GM18502 (cell line): ENCODE data around the gene MINDY4B.
"Not testable (repeated sequence)": the region's sequence is repeated elsewhere in the genome, so short reads cannot be mapped to it uniquely, and the experiment has no call there.

Experiments used
- ATAC-seq: cut with Tn5 transposase; IDR thresholded peaks from one replicate; pipeline ENCODE4 v1.9.1; 2021; ENCODE audit warnings: mild to moderate bottlenecking; ENCODE audit not compliant: unreplicated experiment, poor library complexity

MINDY4B gene

DNA sequence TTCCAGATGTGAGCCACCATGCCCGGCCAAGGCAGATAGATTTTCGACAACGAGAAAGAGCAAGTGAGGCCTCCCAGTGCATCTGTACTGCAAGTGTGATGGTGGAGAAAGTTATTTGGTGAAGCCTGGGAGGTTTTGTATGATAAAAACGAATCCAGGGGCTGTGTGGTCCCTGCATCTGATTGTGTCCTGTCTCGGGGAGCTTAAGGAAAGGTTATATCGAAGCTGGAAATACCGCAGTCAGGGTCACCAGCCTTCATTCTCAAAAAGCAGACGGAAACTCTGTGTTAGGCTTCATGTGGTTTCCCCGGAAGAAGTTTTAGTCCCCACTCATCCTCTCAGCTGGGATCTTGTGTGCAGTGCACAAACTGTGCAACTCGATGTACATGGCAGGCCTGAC is 3.4 kb downstream of the MINDY4B start:
- ATAC-seq, result no peak

DNA sequence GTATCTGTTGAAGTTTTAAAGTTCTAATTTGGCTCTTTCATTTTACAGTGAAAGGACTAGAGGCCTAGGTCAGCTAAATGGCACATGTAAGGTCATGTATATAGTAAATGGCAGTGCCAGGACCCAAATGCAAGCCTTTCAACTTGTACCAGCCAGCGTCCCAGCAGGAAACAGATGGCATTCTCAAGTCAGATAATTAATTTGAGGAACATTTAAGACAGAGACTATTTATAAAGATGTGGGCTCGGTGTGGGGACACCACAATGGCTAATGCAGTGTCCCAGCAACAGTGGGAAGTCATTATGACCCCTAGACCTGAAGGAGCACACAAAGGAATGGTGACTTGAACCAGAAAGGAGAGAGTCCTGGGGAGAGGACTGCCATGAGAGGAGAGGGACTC is 6.1 kb downstream of the MINDY4B start:
- no peak for ATAC-seq

DNA sequence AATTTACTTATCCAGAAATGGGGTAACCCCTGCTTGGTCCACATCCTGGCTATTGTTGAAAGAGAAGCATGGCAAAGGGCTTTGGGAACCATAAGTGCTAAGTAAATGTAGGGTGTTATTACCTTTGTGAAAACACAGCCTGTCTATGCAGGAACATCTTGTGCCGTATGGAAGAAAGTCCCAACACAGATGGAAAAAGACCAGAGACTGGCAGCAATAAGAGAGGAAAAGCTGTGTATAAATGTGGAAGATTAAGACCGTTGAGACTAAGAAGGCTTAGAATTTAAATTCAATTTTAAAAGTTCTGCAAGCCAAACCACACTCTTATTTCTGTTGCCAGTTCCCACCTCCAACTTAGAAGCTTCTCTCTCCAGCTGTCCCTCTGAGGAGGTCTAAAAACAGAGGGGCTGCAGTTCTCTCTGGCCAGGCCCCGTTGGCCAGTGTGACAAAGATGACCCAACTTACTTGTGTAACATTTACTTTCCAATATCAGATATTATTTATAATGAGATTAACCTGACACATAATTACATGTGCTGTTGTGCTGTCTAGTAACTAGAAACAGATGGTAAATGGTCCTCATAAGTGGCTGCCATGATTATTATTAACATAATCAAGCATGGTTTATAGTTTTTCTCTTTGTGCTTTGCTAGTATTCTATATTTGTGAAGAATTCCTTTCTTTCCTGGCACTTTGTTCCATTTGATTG is 7.0 kb downstream of the MINDY4B start:
- no peak for ATAC-seq

DNA sequence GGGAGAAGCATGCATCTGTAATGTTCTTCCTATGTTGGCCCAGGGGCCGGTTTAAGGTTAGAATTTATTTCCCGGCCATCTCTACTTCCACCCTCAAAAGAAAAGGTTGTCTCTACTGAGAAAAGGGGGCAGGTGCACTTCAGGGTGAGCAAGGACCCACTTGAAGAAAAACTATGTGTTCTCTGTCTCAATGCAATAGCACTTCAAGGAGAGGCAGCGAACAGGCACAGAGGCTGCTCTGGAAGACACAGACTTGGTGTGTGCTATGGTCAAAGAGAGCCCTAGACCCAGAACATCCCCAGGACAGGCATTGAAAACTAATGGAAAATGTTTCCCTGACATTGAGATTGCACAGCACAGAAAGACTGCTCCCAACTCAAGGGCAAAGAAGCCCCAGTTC is 7.6 kb downstream of the MINDY4B start:
- no peak for ATAC-seq

DNA sequence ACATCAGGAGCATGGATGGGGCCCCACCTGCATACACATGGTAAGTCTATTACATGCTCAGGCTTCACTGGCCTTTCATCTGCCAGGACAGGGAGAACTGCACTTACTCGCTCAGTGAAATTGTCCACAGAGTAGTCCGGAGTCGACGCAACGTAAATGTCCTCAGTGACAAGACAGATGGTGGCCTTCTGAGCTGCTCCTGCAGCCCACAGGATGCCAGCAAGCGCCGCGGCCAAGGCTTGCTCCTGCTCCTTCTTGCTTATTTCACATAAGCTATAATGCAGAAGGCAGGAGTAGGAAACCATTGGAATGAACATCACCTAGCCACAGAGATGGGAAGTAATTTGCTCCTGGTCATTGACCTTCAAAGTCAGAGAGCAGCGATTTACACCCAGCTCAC is 14.4 kb downstream of the MINDY4B start:
- ATAC-seq, result no peak

DNA sequence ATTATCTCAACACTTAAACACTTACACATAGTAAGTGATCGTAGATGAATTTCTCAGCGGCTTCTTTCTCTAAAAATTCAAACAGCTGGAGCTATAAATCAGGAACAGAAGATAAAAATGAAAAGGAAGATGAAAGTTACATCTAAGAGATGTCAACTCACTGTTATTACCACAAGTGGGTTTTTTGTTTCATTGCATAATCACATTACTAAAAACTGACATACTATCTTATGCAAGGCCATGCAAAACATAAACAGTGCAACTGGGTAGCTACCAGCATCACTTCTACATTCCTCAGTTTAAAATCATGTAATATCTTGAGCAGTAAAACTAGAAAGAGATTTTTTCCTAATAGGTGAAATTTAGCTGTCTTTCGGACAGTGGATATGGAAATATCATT is 14.9 kb downstream of the MINDY4B start:
- ATAC-seq, result no peak

DNA sequence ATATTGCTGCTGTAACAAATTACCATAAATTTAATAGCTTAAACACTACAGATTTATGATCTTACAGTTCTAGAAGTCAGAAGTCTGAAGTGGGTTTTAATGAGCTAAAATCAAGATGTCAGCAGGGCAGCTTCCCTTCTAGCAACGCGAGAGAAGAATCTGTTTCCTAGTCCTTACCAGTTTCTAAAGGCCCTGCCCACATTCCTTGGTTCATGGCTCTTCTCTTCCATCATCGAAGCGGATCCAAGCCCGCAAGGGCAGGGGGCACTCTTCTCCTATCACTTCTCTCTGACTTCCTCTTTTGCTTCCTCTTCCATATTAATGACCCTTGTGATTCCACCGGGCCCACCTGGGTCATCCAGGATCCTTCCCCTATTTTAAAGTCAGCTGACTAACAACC is 16.1 kb downstream of the MINDY4B start:
- ATAC-seq, result no peak

DNA sequence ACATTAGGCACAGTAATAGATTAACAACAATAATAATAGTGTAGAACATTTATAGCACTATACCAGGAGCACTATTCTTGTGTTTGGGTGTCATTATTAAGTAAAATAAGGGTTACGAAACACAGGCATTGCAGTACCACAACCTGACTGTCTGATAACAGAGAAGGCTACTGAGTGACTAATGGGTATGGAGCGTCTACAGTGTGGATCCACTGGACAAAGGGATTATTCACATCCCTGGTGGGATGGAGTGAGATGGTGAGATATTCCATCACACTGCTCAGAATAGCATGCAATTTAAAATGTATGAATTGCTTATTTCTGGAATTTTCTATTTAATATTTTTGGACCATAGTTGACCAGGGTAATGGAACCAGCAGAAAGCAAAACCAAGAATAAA is 18.2 kb downstream of the MINDY4B start:
- ATAC-seq, result no peak

DNA sequence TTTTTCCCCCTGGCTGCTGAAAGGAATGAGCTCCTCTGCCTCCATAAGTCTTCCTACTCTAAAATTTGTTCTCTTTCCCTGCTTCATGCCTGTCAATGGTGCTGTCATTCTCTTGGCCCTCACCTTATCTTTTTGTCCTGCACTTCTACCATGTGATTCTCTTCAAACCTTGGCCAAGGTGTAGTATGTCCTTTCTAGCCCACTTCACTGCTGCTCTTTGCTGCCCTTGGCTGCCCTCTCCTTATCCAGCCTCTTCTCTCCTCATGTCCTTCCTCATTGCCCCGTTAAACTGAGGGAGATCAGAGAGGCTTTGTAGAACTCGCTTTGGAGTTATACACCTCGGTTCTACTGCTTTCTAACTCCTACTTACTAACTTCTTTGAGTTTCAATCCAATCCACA is 19.7 kb downstream of the MINDY4B start:
- ATAC-seq, result no peak

DNA sequence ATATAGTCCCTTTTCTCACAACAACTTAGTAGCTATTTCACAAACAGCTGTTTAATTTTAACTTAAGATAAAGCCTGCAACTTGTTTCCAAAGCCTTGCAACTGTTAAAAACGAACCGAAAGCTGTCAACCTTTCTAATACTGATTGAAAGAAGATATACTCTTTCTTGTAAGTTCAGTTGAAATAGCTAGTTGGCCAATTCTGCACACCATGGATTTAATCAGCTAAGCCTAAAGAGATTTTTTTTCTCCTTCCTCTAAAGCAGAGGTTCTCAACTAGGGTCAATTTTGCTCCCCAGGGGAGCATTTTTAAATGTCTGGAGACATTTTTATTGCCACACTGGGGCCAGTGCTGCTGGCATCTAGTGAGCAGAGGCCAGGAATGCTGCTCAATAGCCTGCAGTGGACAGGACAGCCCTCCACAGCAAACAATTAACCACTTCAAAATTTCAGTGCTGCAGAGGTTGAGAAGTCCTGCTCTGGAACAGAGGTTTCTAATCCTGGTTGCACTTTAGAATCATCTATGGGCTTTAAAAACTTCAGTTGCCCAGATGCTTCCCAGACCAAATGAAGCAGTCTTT is 26.2 kb downstream of the MINDY4B start:
- ATAC-seq, result no peak

DNA sequence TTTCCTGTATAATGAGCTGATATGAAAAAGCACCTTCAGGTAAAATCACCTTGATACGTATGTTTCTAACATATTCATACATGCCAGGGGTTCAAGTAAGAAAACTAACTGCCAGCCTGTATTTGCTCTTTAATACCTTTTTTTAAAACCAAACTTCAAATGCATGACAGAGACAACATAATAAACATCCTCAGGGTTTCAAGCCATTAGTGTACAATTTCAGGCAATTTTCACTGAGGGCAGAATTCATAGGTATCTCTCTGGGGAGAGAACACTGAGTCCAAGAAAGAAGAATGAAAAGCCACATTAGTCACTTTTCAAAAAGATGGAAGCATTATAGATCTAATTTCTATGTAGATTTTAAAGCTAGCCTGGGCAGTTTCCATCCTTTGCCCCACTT is 26.9 kb downstream of the MINDY4B start:
- ATAC-seq, result no peak

DNA sequence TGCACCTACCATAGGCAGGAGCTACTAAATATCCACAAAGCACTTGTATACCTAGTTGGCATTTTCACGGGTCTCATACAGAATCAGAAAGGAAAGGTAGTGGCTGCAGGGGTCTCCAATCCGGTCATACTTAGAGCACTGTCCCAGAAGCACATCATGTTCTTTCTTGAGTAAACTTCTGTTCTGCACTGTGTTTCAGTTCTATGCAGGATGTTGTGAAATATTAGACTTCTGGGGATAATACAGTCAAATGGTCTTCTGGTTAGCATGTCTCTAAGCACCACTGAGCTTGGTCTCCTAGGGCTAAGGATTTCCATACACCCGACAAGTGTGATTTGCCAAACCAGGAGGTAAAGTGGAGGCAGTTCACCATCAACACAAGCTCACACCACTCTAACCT is 27.9 kb downstream of the MINDY4B start:
- no peak for ATAC-seq

DNA sequence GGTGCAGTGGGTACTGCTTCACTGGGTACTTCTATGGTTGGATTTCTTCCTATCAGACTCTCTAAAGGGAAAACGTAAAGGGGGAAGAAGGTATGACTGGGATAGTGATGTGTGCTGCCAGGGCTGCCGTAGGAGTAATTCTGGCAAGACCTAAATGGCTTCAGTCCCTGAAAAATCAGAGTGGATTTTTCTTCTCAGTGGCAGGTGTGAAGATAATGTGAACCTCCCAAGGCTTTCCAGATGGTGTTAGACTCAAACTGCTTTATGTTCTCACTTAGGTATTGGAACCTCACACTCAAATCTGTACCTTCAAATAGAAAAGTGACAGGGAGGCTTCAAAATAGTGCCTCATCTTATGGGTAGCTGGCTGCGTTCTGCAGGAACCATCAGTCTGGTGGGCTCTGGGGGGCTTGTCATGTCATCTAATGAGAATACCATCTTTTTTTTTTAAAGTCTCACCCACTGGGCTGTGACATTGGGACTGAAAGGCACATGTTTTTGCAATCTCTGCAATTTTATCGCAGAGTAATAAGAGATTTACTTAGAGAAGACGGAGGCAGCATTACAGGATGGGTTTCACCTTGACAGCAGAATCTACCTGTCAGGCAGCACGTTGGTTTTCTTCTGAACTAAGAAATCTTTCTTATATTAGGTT is 28.5 kb downstream of the MINDY4B start:
- no peak for ATAC-seq

DNA sequence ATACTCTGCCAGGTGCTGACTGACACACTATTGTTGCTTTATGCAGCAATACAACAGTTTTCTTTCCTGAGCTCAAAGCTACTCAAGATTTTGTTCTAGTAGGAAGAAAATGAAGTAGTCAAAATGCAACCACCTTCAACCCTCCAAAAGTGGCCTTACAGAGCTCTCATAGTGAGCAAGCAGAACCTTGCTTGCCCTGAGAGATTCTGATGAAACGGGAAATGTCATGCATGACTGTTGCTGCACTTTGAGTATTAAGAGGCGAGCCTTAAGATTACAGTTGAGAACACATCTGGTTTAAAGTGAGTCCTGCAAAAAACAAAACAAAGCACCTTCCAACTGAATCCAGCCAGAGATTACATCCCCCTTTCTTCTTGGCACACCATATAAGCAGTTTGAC is 29.7 kb downstream of the MINDY4B start:
- ATAC-seq, result peak; percentile 81

DNA sequence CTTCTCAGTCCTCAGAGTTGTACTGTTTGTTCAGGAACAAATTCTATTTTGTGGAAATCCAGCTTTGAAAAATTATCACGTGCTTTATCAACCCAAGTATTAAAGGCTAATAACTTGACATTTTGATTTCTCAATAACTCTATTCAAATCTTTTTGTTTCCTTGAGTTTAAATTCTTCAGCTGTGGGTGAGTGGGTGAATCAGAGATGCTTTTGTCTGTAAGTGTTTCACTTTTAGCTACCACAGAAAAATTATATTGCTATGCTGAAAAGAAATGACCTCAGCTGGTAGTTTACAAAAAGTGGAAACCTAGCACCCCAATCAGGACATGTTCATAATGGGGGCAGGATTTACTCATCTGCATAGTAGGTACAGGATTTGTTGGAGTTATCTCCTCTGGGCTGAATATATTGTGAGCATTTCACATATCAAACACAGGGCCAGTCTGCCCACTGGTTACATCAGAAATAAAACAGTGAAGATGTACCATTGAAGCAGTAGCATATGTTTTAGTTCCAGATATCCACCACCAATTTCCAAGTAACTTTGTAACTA is 30.5 kb downstream of the MINDY4B start:
- ATAC-seq, result no peak

DNA sequence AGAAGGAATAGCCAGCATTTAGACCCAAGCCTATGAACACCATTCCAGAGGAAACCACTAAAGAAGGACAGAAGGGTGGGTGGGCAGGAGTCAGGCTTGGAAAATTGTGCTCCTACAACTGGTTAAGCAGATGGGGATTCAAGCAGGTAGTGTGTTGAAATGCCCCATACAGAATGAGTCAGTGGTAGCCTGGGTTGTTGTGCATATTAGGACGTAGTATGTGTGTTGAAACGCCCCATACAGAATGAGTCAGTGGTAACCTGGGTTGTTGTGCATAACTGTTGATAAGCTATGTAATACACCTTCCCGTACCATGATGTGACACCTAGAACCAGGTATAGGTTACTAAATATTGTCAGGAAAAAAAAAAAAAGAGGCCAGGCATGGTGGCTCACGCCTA is 34.0 kb downstream of the MINDY4B start:
- ATAC-seq, result no peak

DNA sequence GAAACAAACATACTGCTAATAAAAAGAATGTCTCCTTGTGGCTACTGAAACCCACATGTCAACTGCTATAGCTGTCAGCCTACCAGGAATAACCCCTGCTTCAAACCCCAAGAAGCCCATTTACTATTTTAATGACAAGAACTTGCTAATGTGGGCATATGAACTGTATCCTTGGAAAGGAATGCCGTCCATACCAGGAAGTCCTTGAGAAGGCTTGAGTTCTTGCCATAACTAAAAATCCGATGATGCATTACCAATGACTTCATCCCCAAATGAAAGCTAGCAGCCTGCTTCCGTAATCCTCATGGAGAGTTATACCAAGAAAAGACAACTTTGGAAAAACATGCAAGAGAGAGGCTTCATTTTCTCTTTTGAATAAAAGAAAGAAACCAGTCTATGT is 34.8 kb downstream of the MINDY4B start:
- no peak for ATAC-seq

DNA sequence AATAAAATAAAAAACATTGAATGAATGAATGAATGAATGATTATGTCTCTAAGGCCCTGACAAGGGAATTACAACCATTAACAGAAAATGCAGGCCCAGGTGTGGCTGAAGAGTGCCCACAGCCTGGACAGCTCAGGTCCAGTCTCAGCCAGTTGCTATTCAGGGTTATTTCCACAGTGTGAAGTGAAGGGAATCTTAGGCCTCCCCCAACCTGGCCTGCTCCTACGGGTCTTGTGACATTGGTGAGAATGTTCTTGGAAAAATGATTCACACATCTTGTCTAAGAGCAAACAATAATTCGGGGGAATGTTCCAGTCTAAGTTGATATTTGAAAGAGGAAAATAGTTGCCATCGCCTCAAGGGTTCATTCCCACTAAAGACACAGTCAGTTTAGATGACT is 37.0 kb downstream of the MINDY4B start:
- no peak for ATAC-seq

DNA sequence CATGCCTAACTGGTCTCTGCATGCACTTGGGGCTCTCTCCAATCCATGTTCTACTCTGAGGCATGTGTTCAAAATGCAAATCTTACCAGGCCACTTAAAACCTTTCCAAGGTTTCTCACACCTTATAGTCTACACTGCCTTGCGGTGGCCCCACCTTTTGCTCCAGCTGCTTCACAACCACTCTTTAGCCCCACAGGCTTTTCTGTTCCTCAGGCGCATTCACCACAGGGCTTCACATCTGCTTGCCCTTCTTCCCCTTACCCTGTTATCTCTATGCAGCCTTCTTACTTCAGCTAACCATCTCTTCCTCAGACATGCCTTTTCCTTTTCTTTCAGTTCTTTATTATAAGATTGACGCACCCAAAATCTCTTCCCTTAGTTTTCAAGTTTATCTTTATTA is 37.8 kb downstream of the MINDY4B start:
- ATAC-seq, result no peak

DNA sequence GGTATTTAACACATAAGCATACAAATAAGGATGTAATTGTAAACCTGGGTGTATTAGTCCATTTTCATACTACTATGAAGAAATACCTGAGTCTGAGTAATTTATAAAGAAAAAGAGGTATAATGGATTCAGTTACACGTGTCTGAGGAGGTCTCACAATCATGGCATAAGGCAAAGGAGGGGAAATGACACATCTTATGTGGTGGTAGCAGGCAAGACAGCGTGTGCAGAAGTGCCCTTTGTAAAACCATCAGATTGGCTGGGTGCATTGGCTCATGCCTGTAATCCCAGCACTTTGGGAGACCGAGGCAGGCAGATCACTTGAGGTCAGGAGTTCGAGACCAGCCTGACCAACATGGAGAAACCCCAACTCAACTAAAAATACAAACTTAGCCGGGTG is 41.3 kb downstream of the MINDY4B start:
- not testable (repeated sequence) for ATAC-seq

DNA sequence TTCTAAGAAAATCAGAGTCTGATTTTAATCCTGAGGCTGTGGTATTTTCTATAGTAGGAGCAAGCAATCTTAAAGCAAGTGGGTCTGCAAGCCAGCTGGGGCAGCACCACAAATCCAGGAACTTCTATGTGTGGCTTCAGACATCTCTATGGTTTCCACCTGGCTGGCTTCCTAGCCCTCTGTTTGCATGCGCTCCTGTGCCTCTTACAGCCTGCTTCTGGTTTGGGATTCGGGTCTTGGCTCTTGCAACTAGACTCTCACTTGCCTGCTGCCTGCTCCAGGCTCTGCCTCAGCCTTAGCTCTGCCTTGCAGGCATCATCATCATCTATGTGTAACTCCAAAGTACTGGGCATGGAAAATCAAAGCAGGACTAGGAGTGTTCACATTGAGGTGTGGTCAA is 43.4 kb downstream of the MINDY4B start:
- ATAC-seq, result no peak

DNA sequence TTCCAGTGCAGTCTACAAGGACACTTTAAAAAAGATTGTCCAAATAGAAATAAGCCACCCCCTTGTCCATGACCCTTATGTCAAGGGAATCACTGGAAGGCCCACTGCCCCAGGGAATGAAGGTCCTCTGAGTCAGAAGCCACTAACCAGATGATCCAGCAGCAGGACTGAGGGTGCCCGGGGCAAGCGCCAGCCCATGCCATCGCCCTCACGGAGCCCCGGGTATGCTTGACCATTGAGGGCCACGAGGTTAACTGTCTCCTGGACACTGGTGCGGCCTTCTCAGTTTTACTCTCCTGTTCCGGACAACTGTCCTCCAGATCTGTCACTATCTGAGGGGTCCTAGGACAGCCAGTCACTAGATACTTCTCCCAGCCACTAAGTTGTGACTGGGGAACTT is 47.3 kb downstream of the MINDY4B start:
- ATAC-seq, result not testable (repeated sequence)
